Upper lobe of left lung (tissue), 6 donors: ENCODE data around the gene NUDT8. TPM values are rescaled to one million over a fixed set of nuclear protein-coding genes. Genes with fewer than 3 reads are reported as not detected.

ENCODE experiments used
- ATAC-seq, 2 donors: fragments of 200-7000 bp; cut with Tn5 transposase; one replicate each; pipeline ENCODE4 v1.9.1; 2022; ENCODE audit warnings: mild to moderate bottlenecking in 2 of 2, moderate library complexity in 2 of 2; ENCODE audit not compliant: low FRiP score in 2 of 2
- DNase-seq, 2 donors: peaks; one replicate each; pipeline ENCODE4 v3.0.0-alpha.2; 2019 to 2020
- H3K27ac ChIP-seq, 4 donors: fragments of 200-600 bp; sonication (generic); one replicate each; pipeline ENCODE4 v1.5.1; 2016 to 2019
- H3K27me3 ChIP-seq, 4 donors: fragments of 200-600 bp; sonication (generic); one replicate each; pipeline ENCODE4 v1.5.1; 2017 to 2019
- H3K36me3 ChIP-seq, 4 donors: fragments of 200-600 bp; sonication (generic); one replicate each; pipeline ENCODE4 v1.5.1; 2016 to 2019
- H3K4me1 ChIP-seq, 4 donors: fragments of 200-600 bp; sonication (generic); one replicate each; pipeline ENCODE4 v1.5.1; 2018 to 2019
- H3K4me3 ChIP-seq, 4 donors: fragments of 200-600 bp; sonication (generic); one replicate each; pipeline ENCODE4 v1.5.1; 2017 to 2019; ENCODE audit warnings: mild to moderate bottlenecking in 2 of 4, moderate library complexity in 1 of 4
- H3K9me3 ChIP-seq, 4 donors: fragments of 200-600 bp; sonication (generic); one replicate each; pipeline ENCODE4 v1.5.1; 2018 to 2019
- CTCF ChIP-seq, 6 experiments: fragments of 450-650 bp in 4 of 6; fragments of 200-600 bp in 2 of 6; sonication (generic) in 2 of 6; IDR thresholded peaks; one replicate each; pipeline ENCODE4 v1.5.1; 2016 to 2019; ENCODE audit warnings: antibody characterized with exemption in 6 of 6
- EP300 ChIP-seq, 4 donors: sonication (generic); formaldehyde crosslinking; IDR thresholded peaks; one replicate each; pipeline ENCODE4 v1.5.1; 2017; ENCODE audit warnings: antibody characterized with exemption in 4 of 4, control low read depth in 2 of 4
- POLR2A ChIP-seq, 4 donors: fragments of 450-650 bp; IDR thresholded peaks; one replicate each; pipeline ENCODE4 v1.5.1; 2016 to 2017; ENCODE audit warnings: antibody characterized with exemption in 4 of 4, mild to moderate bottlenecking in 2 of 4
- POLR2AphosphoS5 ChIP-seq, 2 donors: sonication (generic); formaldehyde crosslinking; IDR thresholded peaks; one replicate each; pipeline ENCODE4 v1.5.1; 2017; ENCODE audit warnings: antibody characterized with exemption in 2 of 2
- WGBS, 2 donors: methylation state at CpG; one replicate each; pipeline ENCODE4 v1.1.5; 2017 to 2018; 5-methylcytosine and 5-hydroxymethylcytosine counted together
- total RNA-seq, 6 donors: library from RNA; depleted of rRNA in 4 of 6; stranded (reverse); fragments of >200 nt in 4 of 6; gene quantifications; one replicate each; pipeline versions ENCODE4 v1.1.0 to v1.2.1, GENCODE V29; 2016 to 2021
- donor health status: DM: no; HTN: no; CAD: no; lungs with moderate emphysema.
- donor health status: DM: no; HTN: yes; CAD: no; lungs with severe emphysema.

The NUDT8 gene
- total RNA-seq, 6 donors from 2014 or later: 4.3 to 17.8 (median 13.9) TPM; not detected in 1

DNA sequence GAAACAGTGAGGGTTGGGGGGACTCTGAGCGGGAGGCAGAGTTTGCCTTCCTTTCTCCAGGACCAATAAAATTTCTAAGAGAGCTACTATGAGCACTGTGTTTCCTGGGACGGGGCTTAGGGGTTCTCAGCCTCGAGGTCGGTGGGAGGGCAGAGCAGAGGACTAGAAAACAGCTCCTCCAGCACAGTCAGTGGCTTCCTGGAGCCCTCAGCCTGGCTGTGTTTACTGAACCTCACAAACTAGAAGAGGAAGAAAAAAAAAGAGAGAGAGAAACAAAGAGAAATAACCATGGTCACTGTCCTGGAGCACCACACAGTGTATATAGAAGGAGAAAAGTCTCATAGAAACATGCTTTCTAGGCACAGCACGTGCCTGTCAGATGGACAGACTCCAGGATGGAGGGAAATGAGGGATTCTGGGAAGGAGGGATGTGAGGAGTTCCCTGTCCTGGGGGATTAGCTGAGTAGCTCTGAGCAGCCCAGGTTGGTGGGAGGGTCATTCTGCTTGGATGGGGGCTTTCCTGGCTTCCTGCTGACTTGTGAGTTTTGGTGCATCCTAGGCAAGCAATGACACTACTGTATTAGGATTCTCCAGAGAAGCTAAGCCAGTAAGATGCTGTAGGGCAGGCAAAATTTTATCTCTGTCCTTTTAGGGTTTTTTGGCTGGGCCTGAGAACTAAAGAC lies 43.0 kb downstream of the NUDT8 start:
- H3K4me1 ChIP-seq: peaks cover 21 to 30% (median 25%) of the 10 kb centered on the region in 4 donors
- peaks cover 0 to 40% (median 23%) of the 10 kb centered on the region in 4 donors for H3K36me3 ChIP-seq
- TF ChIP-seq POLR2AphosphoS5 (IDR thresholded peaks at IDR 0.05) (no peak), EP300 (IDR thresholded peaks at IDR 0.05) (no peak), POLR2A (IDR thresholded peaks at IDR 0.05) (no peak), CTCF (IDR thresholded peaks at IDR 0.05) (no peak)
- H3K9me3 ChIP-seq: no peaks in the 10 kb centered on the region
- peak overlapping the region in 1 of 4 donors; percentile 24 for H3K27ac ChIP-seq
- ATAC-seq: no peak
- H3K27me3 ChIP-seq: no peaks in the 10 kb centered on the region
- no peak overlapping the region for H3K4me3 ChIP-seq
- no peak for DNase-seq
- 87 to 92% methylated on average over 4 to 5 of the region's 5 CpGs for WGBS, 2 donors

- ATAC-seq: no peak
- Histone ChIP-seq H3K4me3 (peak overlapping the region in 1 of 4 donors; percentile 58), H3K27me3 (no peaks in the 10 kb centered on the region), H3K4me1 (peaks cover 21 to 30% (median 25%) of the 10 kb centered on the region in 4 donors), H3K27ac (peak overlapping the region in 2 of 4 donors; percentile 17 to 97), H3K36me3 (peaks cover 0 to 40% (median 23%) of the 10 kb centered on the region in 4 donors), H3K9me3 (no peaks in the 10 kb centered on the region)
- DNase-seq: no peak
- 77 to 91% methylated on average over 3 to 4 of the region's 4 CpGs for WGBS, 2 donors
- TF ChIP-seq CTCF (IDR thresholded peaks at IDR 0.05): no peak
- no peak for TF ChIP-seq POLR2AphosphoS5 (IDR thresholded peaks at IDR 0.05)
- no peak for TF ChIP-seq EP300 (IDR thresholded peaks at IDR 0.05)
- no peak for TF ChIP-seq POLR2A (IDR thresholded peaks at IDR 0.05)
Observed at GRCh38 chr11:67585911-67586310, 43.8 kb downstream of the NUDT8 start.

DNA sequence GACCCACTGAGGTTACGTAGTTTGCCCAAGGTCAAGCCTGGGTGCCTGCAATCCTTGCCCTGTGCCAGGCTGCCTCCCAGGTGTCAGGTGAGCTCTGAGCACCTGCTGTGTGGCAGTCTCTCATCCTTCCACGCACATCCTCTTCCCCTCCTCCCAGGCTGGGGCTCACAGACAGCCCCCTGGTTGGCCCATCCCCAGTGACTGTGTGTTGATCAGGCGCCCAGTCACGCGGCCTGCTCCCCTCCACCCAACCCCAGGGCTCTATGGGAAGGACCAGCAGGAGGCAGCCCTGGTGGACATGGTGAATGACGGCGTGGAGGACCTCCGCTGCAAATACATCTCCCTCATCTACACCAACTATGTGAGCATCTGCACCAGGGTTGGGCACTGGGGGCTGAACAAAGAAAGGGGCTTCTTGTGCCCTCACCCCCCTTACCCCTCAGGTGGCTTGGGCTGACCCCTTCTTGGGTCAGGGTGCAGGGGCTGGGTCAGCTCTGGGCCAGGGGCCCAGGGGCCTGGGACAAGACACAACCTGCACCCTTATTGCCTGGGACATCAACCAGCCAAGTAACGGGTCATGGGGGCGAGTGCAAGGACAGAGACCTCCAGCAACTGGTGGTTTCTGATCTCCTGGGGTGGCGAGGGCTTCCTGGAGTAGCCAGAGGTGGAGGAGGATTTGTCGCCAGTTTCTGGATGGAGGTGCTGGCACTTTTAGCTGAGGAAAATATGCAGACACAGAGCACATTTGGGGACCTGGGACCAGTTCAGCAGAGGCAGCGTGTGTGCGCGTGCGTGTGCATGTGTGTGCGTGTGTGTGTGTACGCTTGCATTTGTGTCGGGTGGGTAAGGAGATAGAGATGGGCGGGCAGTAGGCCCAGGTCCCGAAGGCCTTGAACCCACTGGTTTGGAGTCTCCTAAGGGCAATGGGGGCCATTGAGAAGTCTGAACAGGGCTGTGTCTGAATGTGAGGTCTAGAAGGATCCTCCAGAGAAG lies 44.6 kb downstream of the NUDT8 start:
- Histone ChIP-seq H3K4me1 (peaks cover 21 to 30% (median 25%) of the 10 kb centered on the region in 4 donors), H3K36me3 (peaks cover 0 to 40% (median 23%) of the 10 kb centered on the region in 4 donors), H3K27me3 (no peaks in the 10 kb centered on the region), H3K27ac (peak overlapping the region; percentile 91 to 99 (median 97)), H3K4me3 (peak overlapping the region; percentile 58 to 94 (median 78)), H3K9me3 (no peaks in the 10 kb centered on the region)
- ATAC-seq: no peak
- no peak for TF ChIP-seq POLR2AphosphoS5 (IDR thresholded peaks at IDR 0.05)
- TF ChIP-seq POLR2A (IDR thresholded peaks at IDR 0.05): no peak
- TF ChIP-seq CTCF (IDR thresholded peaks at IDR 0.05): no peak
- no peak for TF ChIP-seq EP300 (IDR thresholded peaks at IDR 0.05)
- 79 to 89% methylated on average over 17 to 21 of the region's 21 CpGs for WGBS, 2 donors
- peak in 1 of 2 donors; percentile 71 for DNase-seq

GRCh38 chr11:67584205-67584880 lies 45.4 kb downstream of the NUDT8 start:
- WGBS, 2 donors: 4 to 17% methylated on average over 23 to 32 of the region's 33 CpGs
- H3K4me3 ChIP-seq: peak overlapping the region; percentile 58 to 94 (median 78)
- TF ChIP-seq POLR2A (IDR thresholded peaks at IDR 0.05) (no peak), POLR2AphosphoS5 (IDR thresholded peaks at IDR 0.05) (peak; percentile 6 to 54), EP300 (IDR thresholded peaks at IDR 0.05) (peak in 1 of 4 donors; percentile 1)
- DNase-seq: peak; percentile 84 to 93
- H3K9me3 ChIP-seq: no peaks in the 10 kb centered on the region
- H3K36me3 ChIP-seq: peaks cover 0 to 40% (median 23%) of the 10 kb centered on the region in 4 donors
- peaks cover 21 to 36% (median 31%) of the 10 kb centered on the region in 4 donors for H3K4me1 ChIP-seq
- H3K27me3 ChIP-seq: no peaks in the 10 kb centered on the region
- peak; percentile 83 to 89 for ATAC-seq
- H3K27ac ChIP-seq: peak overlapping the region; percentile 91 to 99 (median 97)
